HepG2 (cell line): ENCODE results near the gene HNRNPC.

Experiments
- CEBPB ChIP-seq: IDR thresholded peaks from 2 replicates; pipeline ENCODE4 v1.6.1; 2011; ENCODE audit warnings: low read depth, low read length, improper control_type of control experiment, borderline replicate concordance
- CTCF ChIP-seq: sonication (generic); formaldehyde crosslinking; IDR thresholded peaks from 2 replicates; pipeline ENCODE4 v1.5.0; 2020; ENCODE audit warnings: mild to moderate bottlenecking, missing genetic modification reagents, moderate library complexity
- FIP1L1 ChIP-seq: fragments of 200-400 bp; formaldehyde crosslinking; IDR thresholded peaks from 2 replicates; pipeline ENCODE4 v1.6.1; 2018; ENCODE audit warnings: low read depth, mild to moderate bottlenecking, low read length, moderate library complexity, borderline replicate concordance; ENCODE audit not compliant: insufficient read depth
- GTF2F1 ChIP-seq: fragments of 150-350 bp; IDR thresholded peaks from 2 replicates; pipeline ENCODE4 v1.6.1; 2014; ENCODE audit warnings: low read length
- MXI1 ChIP-seq: IDR thresholded peaks from 3 replicates; pipeline ENCODE4 v1.6.1; 2012; ENCODE audit warnings: low read depth, low read length, inconsistent platforms, borderline replicate concordance
- NFRKB ChIP-seq: fragments of 450-650 bp; IDR thresholded peaks from 2 replicates; pipeline ENCODE4 v1.6.1; 2017
- SIN3A ChIP-seq: IDR thresholded peaks from 2 replicates; pipeline ENCODE4 v1.6.1; 2011; ENCODE audit warnings: low read depth, mild to moderate bottlenecking, control low read depth, low read length, borderline replicate concordance
- SOX5 ChIP-seq: IDR thresholded peaks from 2 replicates; pipeline ENCODE4 v1.6.1; 2016; ENCODE audit warnings: borderline replicate concordance
- TAF1 ChIP-seq: sonication (generic); formaldehyde crosslinking; IDR thresholded peaks from 2 replicates; pipeline ENCODE4 v1.4.0; 2020; ENCODE audit warnings: missing genetic modification reagents
- TBL1XR1 ChIP-seq: fragments of 150-350 bp; IDR thresholded peaks from 2 replicates; pipeline ENCODE4 v1.6.1; 2014; ENCODE audit warnings: borderline replicate concordance, low read length; ENCODE audit not compliant: partially characterized antibody
- ZNF20 ChIP-seq: sonication (generic); formaldehyde crosslinking; IDR thresholded peaks from 2 replicates; pipeline ENCODE4 v1.4.0; 2020; ENCODE audit warnings: mild to moderate bottlenecking, moderate library complexity, missing genetic modification reagents
- ZNF512 ChIP-seq: sonication (generic); formaldehyde crosslinking; IDR thresholded peaks from 2 replicates; pipeline ENCODE4 v1.4.0; 2020; ENCODE audit warnings: mild to moderate bottlenecking, missing genetic modification reagents
- ZNF567 ChIP-seq: sonication (generic); formaldehyde crosslinking; IDR thresholded peaks from 2 replicates; pipeline ENCODE4 v1.8.1; 2023; ENCODE audit warnings: mild to moderate bottlenecking, missing genetic modification reagents, borderline replicate concordance
- ZSCAN29 ChIP-seq: sonication (generic); formaldehyde crosslinking; conservative IDR thresholded peaks from 2 replicates; pipeline ENCODE4 v1.4.0; 2020; ENCODE audit warnings: mild to moderate bottlenecking, missing genetic modification reagents

- TF ChIP-seq GTF2F1 (no peak), TAF1 (CRISPR knock-in tag) (no peak), CTCF (CRISPR knock-in tag) (no peak), MXI1 (no peak), ZNF512 (CRISPR knock-in tag) (no peak), ZNF567 (CRISPR knock-in tag) (no peak), SIN3A (no peak), ZNF20 (CRISPR knock-in tag) (no peak), SOX5 (CRISPR knock-in tag) (no peak), FIP1L1 (no peak), TBL1XR1 (no peak), NFRKB (no peak), ZSCAN29 (CRISPR knock-in tag) (no peak), CEBPB (no peak)
Measured at GRCh38 chr14:21199611-21200560, 69.4 kb downstream of the HNRNPC start.
